ENCODE results near the gene GPRIN2. TPM values are rescaled to one million over a fixed set of nuclear protein-coding genes. Genes with fewer than 3 reads are reported as not detected.
A peak's percentile ranks its signal among the peaks of the same experiment; 100 is the strongest.

The GPRIN2 gene
- total and polyA plus RNA-seq, 2 of the 8 experiments (the other 6 are each of a cell fraction or from before 2014, with no cell fraction given): 14.3 to 18.6 TPM

DNA sequence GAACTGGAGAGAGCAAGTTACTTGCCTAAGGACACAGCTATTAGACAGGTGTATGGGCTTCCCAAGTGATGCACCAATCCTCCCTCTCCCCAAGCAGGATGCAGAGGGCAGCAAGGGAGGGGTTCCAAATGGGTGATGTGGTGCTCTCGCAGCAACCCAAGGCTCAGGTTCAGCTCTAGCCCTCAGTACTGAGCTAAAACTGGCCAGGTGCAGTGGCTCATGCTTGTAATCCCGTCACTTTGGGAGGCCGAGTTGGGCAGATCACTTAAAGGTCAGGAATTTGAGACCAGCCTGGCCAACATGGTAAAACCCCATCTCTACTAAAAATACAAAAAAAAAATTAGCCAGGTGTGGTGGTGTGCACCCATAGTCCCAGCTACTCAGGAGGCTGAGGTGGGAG, 40.7 kb downstream of the GPRIN2 start:
- Histone ChIP-seq H2BK120ac (replicated peaks; ENCODE audit: low read depth, low read length) (no peak overlapping the region), H3K4me3 (ENCODE audit: extremely low read depth in 1 of 4, insufficient read depth in 2 of 4, low read depth in 3 of 4, low read length in 4 of 4) (no peak overlapping the region), H3K9ac (replicated peaks in 1 of 4; ENCODE audit: extremely low read depth in 1 of 4, low read depth in 3 of 4, low read length in 3 of 4) (no peak overlapping the region), H4K20me1 (replicated peaks in 1 of 2; ENCODE audit: control insufficient read depth in 1 of 2, insufficient read depth in 2 of 2, low read length in 2 of 2) (no peaks in the 10 kb centered on the region), H3K23me2 (ENCODE audit: low read depth, low read length) (no peaks in the 10 kb centered on the region), H3K23ac (ENCODE audit: insufficient read length) (no peak overlapping the region), H3K56ac (replicated peaks; ENCODE audit: insufficient read length, low read depth, low read length) (no peak overlapping the region), H2BK5ac (ENCODE audit: low read depth, low read length) (no peak overlapping the region), H3K14ac (ENCODE audit: insufficient read length) (no peak overlapping the region), H3K4me1 (replicated peaks in 1 of 4; ENCODE audit: control insufficient read depth in 3 of 4, insufficient read depth in 4 of 4, low read length in 3 of 4) (no peaks in the 10 kb centered on the region), H3K27me3 (replicated peaks in 1 of 4; ENCODE audit: control insufficient read depth in 3 of 4, extremely low read depth in 1 of 4, insufficient read depth in 3 of 4, low read length in 3 of 4) (no peaks in the 10 kb centered on the region), H4K91ac (replicated peaks; ENCODE audit: insufficient read length, low read length) (no peak overlapping the region), H3K36me3 (ENCODE audit: control insufficient read depth in 2 of 4, insufficient read depth in 4 of 4, low read length in 3 of 4) (no peaks in the 10 kb centered on the region), H2BK12ac (ENCODE audit: low read depth, low read length) (no peak overlapping the region), H4K5ac (ENCODE audit: insufficient read length, low read depth, low read length) (no peak overlapping the region), H3K18ac (ENCODE audit: extremely low read depth, low read length) (no peak overlapping the region), H4K8ac (ENCODE audit: extremely low read depth, insufficient read depth, low read length) (no peak overlapping the region), H2AK5ac (ENCODE audit: low read depth, low read length) (no peak overlapping the region), H2BK20ac (ENCODE audit: low read length) (no peak overlapping the region), H3K79me2 (ENCODE audit: control insufficient read depth in 1 of 2, insufficient read depth in 2 of 2, low read length in 2 of 2) (no peaks in the 10 kb centered on the region), H3K9me3 (ENCODE audit: insufficient read depth in 2 of 2, low read depth in 1 of 2, low read length in 1 of 2) (no peaks in the 10 kb centered on the region), H3K4me2 (ENCODE audit: insufficient read depth in 1 of 2, low read depth in 2 of 2, low read length in 2 of 2) (no peak overlapping the region), H3K79me1 (ENCODE audit: low read depth, low read length) (peaks cover 2% of the 10 kb centered on the region), H2AFZ (ENCODE audit: low read length) (no peak overlapping the region), H3K4ac (replicated peaks; ENCODE audit: insufficient read length, low read depth, low read length) (no peak overlapping the region), H3K27ac (ENCODE audit: low read depth, low read length) (no peak overlapping the region), H2BK15ac (ENCODE audit: low read length) (no peak overlapping the region)
- CTCF ChIA-PET (ENCODE audit: partially characterized antibody): interaction anchor here (1.0 to 4.4 kb wide), 7 partner anchors 9 to 532 kb away, joined by 3 to 29 read pairs (median 4); no protein-coding TSS in a partner anchor
- WGBS, 2 experiments (ENCODE audit: extremely low coverage in 1 of 2, insufficient coverage in 1 of 2, insufficient read length in 1 of 2, insufficient replicate concordance in 2 of 2, low coverage in 1 of 2, low lambda C conversion rate in 2 of 2, missing lambda C conversion rate in 1 of 2): 93% methylated on average over 3 of the region's 3 CpGs; no CpG with 5 or more reads in 1 of the 2 experiments
- POLR2A ChIA-PET (ENCODE audit: partially characterized antibody): interaction anchor here (1.2 kb wide), 1 partner anchor 15 kb away, joined by 3 read pairs; no protein-coding TSS in a partner anchor
- peak in 1 of 2 experiments; percentile 39 for DNase-seq (ENCODE audit: low read depth in 1 of 2, low spot score in 2 of 2)
- TF ChIP-seq BRCA1 (IDR thresholded peaks at IDR 0.05; ENCODE audit: low read depth, low read length): no peak
- no peak for TF ChIP-seq RBBP5 (IDR thresholded peaks at IDR 0.05; ENCODE audit: borderline replicate concordance, low read depth, low read length)
- TF ChIP-seq POLR2AphosphoS5 (IDR thresholded peaks at IDR 0.05; ENCODE audit: low read depth, low read length): no peak
- no peak for TF ChIP-seq KDM4A (IDR thresholded peaks at IDR 0.05; ENCODE audit: low read depth, low read length, severe bottlenecking)
- TF ChIP-seq, protein P1, sequence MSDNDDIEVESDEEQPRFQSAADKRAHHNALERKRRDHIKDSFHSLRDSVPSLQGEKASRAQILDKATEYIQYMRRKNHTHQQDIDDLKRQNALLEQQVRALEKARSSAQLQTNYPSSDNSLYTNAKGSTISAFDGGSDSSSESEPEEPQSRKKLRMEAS (IDR thresholded peaks at IDR 0.05): no peak
- no peak for TF ChIP-seq POLR2A (IDR thresholded peaks at IDR 0.05; ENCODE audit: control extremely low read depth in 1 of 2, low read depth in 2 of 2, low read length in 2 of 2)
- TF ChIP-seq EGR1 (IDR thresholded peaks at IDR 0.05; ENCODE audit: borderline replicate concordance, low read depth, low read length): no peak
- TF ChIP-seq CEBPB (IDR thresholded peaks at IDR 0.05; ENCODE audit: low read depth, low read length): no peak
- no peak for TF ChIP-seq PHF8 (conservative IDR thresholded peaks at IDR 0.05; ENCODE audit: low read depth, low read length)
- FAIRE-seq: no peak
